Measurements from ENCODE around the gene SCYGR8. TPM values are rescaled to one million over a fixed set of nuclear protein-coding genes. Genes with fewer than 3 reads are reported as not detected.

SCYGR8 gene, protein sequence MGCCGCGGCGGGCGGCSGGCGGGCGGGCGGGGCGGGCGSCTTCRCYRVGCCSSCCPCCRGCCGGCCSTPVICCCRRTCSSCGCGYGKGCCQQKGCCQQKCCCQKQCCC
- total RNA-seq (2014; rRNA removed; shearing (Covaris generic)), result not detected in 2 replicates
- not detected in 2 replicates for total RNA-seq (2022)
- Bru-seq, nascent RNA, result not detected
- not detected for BruChase-seq, experiment 1, labeled RNA remaining after a 6-hour chase
- BruChase-seq, experiment 2, labeled RNA remaining after a 2-hour chase, result not detected
- long read RNA-seq, result 0 reads

DNA sequence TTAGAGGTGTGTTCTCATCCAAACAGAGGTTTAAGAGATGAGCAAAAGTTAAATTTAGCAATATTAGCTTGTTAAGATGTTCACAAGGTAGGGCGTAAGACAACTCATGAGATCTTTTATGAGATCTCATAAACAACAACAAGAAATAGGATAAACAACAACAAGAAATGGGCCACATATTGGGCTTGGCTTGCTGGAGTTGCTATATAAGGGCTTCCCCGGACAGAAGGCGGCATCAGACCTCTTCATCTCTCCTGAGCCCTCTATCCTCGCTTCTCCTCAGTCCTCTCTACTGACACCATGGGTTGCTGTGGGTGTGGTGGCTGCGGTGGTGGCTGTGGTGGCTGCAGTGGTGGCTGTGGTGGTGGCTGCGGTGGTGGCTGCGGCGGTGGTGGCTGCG lies at the start of gene SCYGR8:
TSS of gene SCYGR8 (plus strand) at position 301 of the 400 bp plus-strand sequence. CDS start at position 301, 0 bp downstream.
- no peak for DNase-seq (ENCODE audit: low spot score)
- H3K27ac ChIP-seq (ENCODE audit: low read depth, low read length, poor library complexity, severe bottlenecking), result no peak within 1 kb of the TSS
- H3K4me1 ChIP-seq (ENCODE audit: insufficient read depth, low read length, poor library complexity, severe bottlenecking), result no peaks in the 10 kb centered on the region
- no peaks in the 10 kb centered on the region for H3K79me2 ChIP-seq (ENCODE audit: insufficient read depth, low read depth, low read length)
- no peaks in the 10 kb centered on the region for H3K9me2 ChIP-seq (ENCODE audit: insufficient read depth, low read length)
- intact Hi-C loops (cut with micrococcal nuclease; ENCODE audit: unreplicated experiment), result no loop called here
- POLR2A ChIA-PET, result no interaction called here
- no peaks in the 10 kb centered on the region for H3K36me3 ChIP-seq (ENCODE audit: insufficient read depth, low read length)
- H3K4me2 ChIP-seq (ENCODE audit: low read length), result no peak within 1 kb of the TSS
- CTCF ChIA-PET (ENCODE audit: unreplicated experiment), result no interaction called here
- no peak within 1 kb of the TSS for H2AFZ ChIP-seq (ENCODE audit: low read length)
- BruUV-seq (replicated peaks), result no TSS peak
- no peak for TF ChIP-seq EZH2phosphoT487 (IDR thresholded peaks at IDR 0.05; ENCODE audit: borderline replicate concordance, low read depth, low read length)
- TF ChIP-seq, protein P1, sequence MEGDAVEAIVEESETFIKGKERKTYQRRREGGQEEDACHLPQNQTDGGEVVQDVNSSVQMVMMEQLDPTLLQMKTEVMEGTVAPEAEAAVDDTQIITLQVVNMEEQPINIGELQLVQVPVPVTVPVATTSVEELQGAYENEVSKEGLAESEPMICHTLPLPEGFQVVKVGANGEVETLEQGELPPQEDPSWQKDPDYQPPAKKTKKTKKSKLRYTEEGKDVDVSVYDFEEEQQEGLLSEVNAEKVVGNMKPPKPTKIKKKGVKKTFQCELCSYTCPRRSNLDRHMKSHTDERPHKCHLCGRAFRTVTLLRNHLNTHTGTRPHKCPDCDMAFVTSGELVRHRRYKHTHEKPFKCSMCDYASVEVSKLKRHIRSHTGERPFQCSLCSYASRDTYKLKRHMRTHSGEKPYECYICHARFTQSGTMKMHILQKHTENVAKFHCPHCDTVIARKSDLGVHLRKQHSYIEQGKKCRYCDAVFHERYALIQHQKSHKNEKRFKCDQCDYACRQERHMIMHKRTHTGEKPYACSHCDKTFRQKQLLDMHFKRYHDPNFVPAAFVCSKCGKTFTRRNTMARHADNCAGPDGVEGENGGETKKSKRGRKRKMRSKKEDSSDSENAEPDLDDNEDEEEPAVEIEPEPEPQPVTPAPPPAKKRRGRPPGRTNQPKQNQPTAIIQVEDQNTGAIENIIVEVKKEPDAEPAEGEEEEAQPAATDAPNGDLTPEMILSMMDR (conservative IDR thresholded peaks at IDR 0.05; ENCODE audit: low read length), result no peak
- H3K9me3 ChIP-seq (ENCODE audit: low read length), result no peaks in the 10 kb centered on the region
- no peaks in the 10 kb centered on the region for H4K20me1 ChIP-seq (ENCODE audit: insufficient read depth, low read length)
- no peak within 1 kb of the TSS for H3K4me3 ChIP-seq (ENCODE audit: low read depth, low read length, poor library complexity, severe bottlenecking)

DNA sequence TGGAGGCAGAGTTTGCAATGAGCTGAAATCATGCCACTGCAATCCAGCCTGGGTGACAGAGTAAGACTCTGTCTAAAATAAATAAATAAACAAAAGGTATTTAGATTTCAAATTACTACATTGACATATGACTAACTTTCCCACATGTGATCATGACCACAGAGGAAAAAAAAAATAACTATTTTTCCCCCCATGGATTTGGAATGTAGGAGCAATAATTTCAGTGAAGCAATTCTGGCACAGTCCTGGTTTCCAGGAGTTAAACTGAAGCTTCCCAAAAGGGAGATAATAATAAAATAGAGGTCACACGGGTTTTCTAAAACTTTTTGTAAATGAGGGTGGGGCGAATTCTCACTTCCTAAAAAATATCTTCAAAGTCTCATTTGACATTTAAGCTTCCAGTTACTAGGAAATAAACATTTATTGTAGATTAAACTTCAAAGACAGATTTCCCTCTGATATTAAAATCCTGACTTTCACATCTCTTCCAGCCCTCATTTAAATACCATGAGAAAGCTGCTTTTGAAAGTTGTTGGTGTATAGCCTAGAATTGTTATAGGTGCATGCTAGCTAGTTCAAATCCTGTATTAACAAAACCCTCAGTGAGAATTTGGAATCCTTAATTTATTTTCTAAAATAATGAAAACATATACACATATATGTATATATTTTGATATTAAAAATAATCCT lies 48.6 kb upstream of the SCYGR8 start:
- no peak for DNase-seq (ENCODE audit: low spot score)
- POLR2A ChIA-PET, result no interaction called here
- no peak overlapping the region for H2AFZ ChIP-seq (ENCODE audit: low read length)
- H3K27ac ChIP-seq (ENCODE audit: low read depth, low read length, poor library complexity, severe bottlenecking), result no peak overlapping the region
- no peaks in the 10 kb centered on the region for H3K79me2 ChIP-seq (ENCODE audit: insufficient read depth, low read depth, low read length)
- no peak overlapping the region for H3K4me2 ChIP-seq (ENCODE audit: low read length)
- H3K4me1 ChIP-seq (ENCODE audit: insufficient read depth, low read length, poor library complexity, severe bottlenecking), result no peaks in the 10 kb centered on the region
- no peaks in the 10 kb centered on the region for H3K9me3 ChIP-seq (ENCODE audit: low read length)
- no peak for TF ChIP-seq EZH2phosphoT487 (IDR thresholded peaks at IDR 0.05; ENCODE audit: borderline replicate concordance, low read depth, low read length)
- TF ChIP-seq, protein P1 (conservative IDR thresholded peaks at IDR 0.05; ENCODE audit: low read length), result no peak
- H4K20me1 ChIP-seq (ENCODE audit: insufficient read depth, low read length), result no peaks in the 10 kb centered on the region
- no peak overlapping the region for H3K4me3 ChIP-seq (ENCODE audit: low read depth, low read length, poor library complexity, severe bottlenecking)
- CTCF ChIA-PET (ENCODE audit: unreplicated experiment), result no interaction called here
- no peaks in the 10 kb centered on the region for H3K9me2 ChIP-seq (ENCODE audit: insufficient read depth, low read length)
- no TSS peak for BruUV-seq (replicated peaks)
- no peaks in the 10 kb centered on the region for H3K36me3 ChIP-seq (ENCODE audit: insufficient read depth, low read length)
- intact Hi-C loops (cut with micrococcal nuclease; ENCODE audit: unreplicated experiment), result no loop called here

DNA sequence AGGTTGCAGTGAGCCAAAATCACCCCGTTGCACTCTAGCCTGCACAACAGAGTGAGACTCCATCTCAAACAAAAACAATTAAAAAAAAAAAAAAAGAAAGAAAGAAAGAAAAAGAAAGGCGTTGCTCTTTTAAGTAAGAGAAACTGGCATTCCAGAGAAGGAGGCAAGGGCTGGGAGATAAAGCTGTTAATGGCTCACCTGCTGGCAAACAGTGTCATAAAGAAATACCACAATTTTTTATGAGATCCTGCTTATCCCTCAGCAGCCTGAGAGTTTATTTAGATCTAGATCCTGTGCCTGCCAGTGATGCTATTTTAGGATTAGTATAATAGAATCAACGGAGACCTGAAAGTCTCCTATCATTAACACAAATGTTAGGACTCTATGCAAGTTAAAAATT lies 44.1 kb upstream of the SCYGR8 start:
- BruUV-seq (replicated peaks), result no TSS peak
- TF ChIP-seq, protein P1 (conservative IDR thresholded peaks at IDR 0.05; ENCODE audit: low read length), result no peak
- no peak for TF ChIP-seq EZH2phosphoT487 (IDR thresholded peaks at IDR 0.05; ENCODE audit: borderline replicate concordance, low read depth, low read length)

More for the DNA sequence above, 44.1 kb upstream of the SCYGR8 start:
- intact Hi-C loops (cut with micrococcal nuclease; ENCODE audit: unreplicated experiment), result no loop called here
- ChIA-PET POLR2A (no interaction called here), CTCF (ENCODE audit: unreplicated experiment) (no interaction called here)
- no peak for DNase-seq (ENCODE audit: low spot score)
- Histone ChIP-seq H3K79me2 (ENCODE audit: insufficient read depth, low read depth, low read length) (no peaks in the 10 kb centered on the region), H3K4me3 (ENCODE audit: low read depth, low read length, poor library complexity, severe bottlenecking) (no peak overlapping the region), H3K27ac (ENCODE audit: low read depth, low read length, poor library complexity, severe bottlenecking) (no peak overlapping the region), H3K9me3 (ENCODE audit: low read length) (no peaks in the 10 kb centered on the region), H2AFZ (ENCODE audit: low read length) (no peak overlapping the region), H4K20me1 (ENCODE audit: insufficient read depth, low read length) (no peaks in the 10 kb centered on the region), H3K4me2 (ENCODE audit: low read length) (no peak overlapping the region), H3K9me2 (ENCODE audit: insufficient read depth, low read length) (no peaks in the 10 kb centered on the region), H3K36me3 (ENCODE audit: insufficient read depth, low read length) (no peaks in the 10 kb centered on the region), H3K4me1 (ENCODE audit: insufficient read depth, low read length, poor library complexity, severe bottlenecking) (no peaks in the 10 kb centered on the region)

Data from OCI-LY7 (cell line).